HG03280 (cell line): ENCODE results near the gene DNAH9.
"Not testable (repeated sequence)": the region's sequence is repeated elsewhere in the genome, so short reads cannot be mapped to it uniquely, and the experiment has no call there.

Experiments used
- ATAC-seq: cut with Tn5 transposase; IDR thresholded peaks from one replicate; pipeline ENCODE4 v1.9.1; 2021; ENCODE audit warnings: mild to moderate bottlenecking, moderate library complexity; ENCODE audit not compliant: unreplicated experiment

Gene DNAH9

GRCh38 chr17:11898526-11899235, 300.4 kb downstream of the DNAH9 start:
- ATAC-seq = no peak

GRCh38 chr17:11899537-11899942, 301.3 kb downstream of the DNAH9 start:
- no peak for ATAC-seq

- no peak for ATAC-seq
These were observed 301.8 kb downstream of the DNAH9 start for GRCh38 chr17:11900041-11900476.

GRCh38 chr17:11900655-11901054, 302.4 kb downstream of the DNAH9 start:
- ATAC-seq = no peak

- no peak for ATAC-seq
These were observed 303.7 kb downstream of the DNAH9 start for GRCh38 chr17:11901931-11902330.

GRCh38 chr17:11908711-11909146, 310.5 kb downstream of the DNAH9 start:
- ATAC-seq = no peak

GRCh38 chr17:11909348-11909747, 311.1 kb downstream of the DNAH9 start:
- ATAC-seq = no peak

GRCh38 chr17:11916091-11916490, 317.8 kb downstream of the DNAH9 start:
- ATAC-seq = no peak

- no peak for ATAC-seq
These were observed 319.1 kb downstream of the DNAH9 start for GRCh38 chr17:11917415-11917814.

GRCh38 chr17:11921296-11921695, 323.0 kb downstream of the DNAH9 start:
- no peak for ATAC-seq

- no peak for ATAC-seq
These were observed 324.4 kb downstream of the DNAH9 start for GRCh38 chr17:11922638-11923037.

- no peak for ATAC-seq
These were observed 325.8 kb downstream of the DNAH9 start for GRCh38 chr17:11924076-11924475.

- ATAC-seq = no peak
These were observed 327.2 kb downstream of the DNAH9 start for GRCh38 chr17:11925262-11926021.

GRCh38 chr17:11928436-11928835, 330.2 kb downstream of the DNAH9 start:
- no peak for ATAC-seq

GRCh38 chr17:11932337-11932898, 334.1 kb downstream of the DNAH9 start:
- ATAC-seq = no peak

- no peak for ATAC-seq
These were observed 337.6 kb downstream of the DNAH9 start for GRCh38 chr17:11935734-11936406.

GRCh38 chr17:11940904-11941303, 342.6 kb downstream of the DNAH9 start:
- no peak for ATAC-seq

- not testable (repeated sequence) for ATAC-seq
These were observed 344.8 kb downstream of the DNAH9 start for GRCh38 chr17:11943086-11943485.

- ATAC-seq = no peak
These were observed 345.6 kb downstream of the DNAH9 start for GRCh38 chr17:11943759-11944347.

GRCh38 chr17:11944587-11944986, 346.3 kb downstream of the DNAH9 start:
- no peak for ATAC-seq

GRCh38 chr17:11948789-11949188, 350.5 kb downstream of the DNAH9 start:
- no peak for ATAC-seq
